Measurements from ENCODE around the gene E2F7.

DNA sequence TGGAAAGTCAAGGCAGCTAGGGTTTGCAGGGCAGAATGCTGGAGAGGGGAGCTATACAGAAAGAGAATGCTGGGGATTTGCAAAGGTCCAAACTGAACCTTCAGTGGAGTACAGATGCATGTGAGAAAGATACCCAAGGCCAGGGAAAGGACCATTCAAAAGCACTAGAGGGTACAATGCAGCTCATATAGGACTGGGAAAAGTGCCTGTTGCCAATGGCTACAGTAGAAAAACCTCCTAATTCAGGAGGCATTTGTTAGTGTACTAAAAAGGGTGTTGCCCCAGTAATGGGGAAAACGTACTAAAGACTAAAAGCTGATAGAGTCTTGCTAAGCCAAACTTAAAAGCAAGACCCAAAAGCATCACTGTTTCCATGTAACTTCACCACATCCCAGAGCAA, 30.1 kb downstream of the E2F7 start:
- TF ChIP-seq, protein P1, sequence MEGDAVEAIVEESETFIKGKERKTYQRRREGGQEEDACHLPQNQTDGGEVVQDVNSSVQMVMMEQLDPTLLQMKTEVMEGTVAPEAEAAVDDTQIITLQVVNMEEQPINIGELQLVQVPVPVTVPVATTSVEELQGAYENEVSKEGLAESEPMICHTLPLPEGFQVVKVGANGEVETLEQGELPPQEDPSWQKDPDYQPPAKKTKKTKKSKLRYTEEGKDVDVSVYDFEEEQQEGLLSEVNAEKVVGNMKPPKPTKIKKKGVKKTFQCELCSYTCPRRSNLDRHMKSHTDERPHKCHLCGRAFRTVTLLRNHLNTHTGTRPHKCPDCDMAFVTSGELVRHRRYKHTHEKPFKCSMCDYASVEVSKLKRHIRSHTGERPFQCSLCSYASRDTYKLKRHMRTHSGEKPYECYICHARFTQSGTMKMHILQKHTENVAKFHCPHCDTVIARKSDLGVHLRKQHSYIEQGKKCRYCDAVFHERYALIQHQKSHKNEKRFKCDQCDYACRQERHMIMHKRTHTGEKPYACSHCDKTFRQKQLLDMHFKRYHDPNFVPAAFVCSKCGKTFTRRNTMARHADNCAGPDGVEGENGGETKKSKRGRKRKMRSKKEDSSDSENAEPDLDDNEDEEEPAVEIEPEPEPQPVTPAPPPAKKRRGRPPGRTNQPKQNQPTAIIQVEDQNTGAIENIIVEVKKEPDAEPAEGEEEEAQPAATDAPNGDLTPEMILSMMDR (IDR thresholded peaks at IDR 0.05; ENCODE audit: borderline replicate concordance, extremely low read depth, low read length, poor library complexity, severe bottlenecking) = no peak
- no peak for TF ChIP-seq EZH2 (IDR thresholded peaks at IDR 0.05; ENCODE audit: borderline replicate concordance, low read depth, low read length, severe bottlenecking)
